Measurements from ENCODE around the gene PGAP2.

PGAP2 gene

DNA sequence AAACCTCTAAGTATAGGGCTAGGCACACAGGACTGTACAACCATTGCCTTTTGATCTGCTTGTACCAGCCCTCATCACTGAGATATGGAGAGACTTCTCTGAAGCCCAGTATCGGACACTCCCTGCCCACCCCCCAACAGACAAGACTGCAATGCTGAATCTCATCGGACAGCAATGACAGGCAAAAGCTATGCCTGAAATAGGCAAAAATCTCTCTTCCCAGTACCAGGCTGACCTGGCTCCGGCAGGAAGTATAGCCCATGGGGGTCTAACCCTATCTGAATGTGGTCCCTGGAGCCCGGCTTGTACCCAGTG is 25.9 kb downstream of the PGAP2 start:
- DNase-seq, result no peak

DNA sequence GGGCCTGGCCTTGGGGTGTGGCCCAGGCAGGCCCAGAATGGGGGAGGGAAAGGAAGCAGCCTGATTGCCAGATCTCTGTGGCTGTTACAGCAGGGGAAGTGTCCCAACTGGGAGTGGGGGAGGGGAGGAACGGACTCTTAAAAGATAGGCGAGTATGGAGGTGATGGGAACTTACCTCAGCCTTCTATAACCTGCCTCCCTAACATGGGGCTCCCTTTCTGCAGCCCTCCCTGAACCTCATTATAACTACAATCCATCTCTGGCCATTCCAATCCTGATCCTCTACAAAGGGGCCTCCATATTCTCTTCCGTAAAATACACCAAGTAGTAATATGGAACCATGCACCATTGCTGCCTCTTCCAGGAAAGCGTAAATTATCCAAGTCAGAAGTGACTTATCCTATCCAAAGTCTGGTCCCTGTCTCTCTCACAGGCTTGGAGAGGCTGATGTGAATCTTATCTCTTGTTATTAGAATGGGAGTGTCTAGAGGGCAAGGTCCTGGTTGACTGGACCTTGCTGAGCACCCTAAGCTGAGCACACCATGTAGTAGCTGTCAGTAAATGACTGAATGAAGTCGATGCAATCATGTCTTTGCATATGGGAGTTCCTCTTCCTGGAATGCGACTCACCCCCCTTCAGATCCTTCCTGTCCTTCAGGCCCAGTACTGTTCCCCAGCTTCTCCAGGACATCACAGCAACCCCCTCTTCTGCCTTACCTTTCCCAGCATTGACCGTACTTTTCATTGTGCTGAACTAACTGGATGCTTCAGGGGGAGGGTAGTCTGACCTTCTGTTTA is 26.5 kb downstream of the PGAP2 start:
- peak; percentile 98 for DNase-seq

DNA sequence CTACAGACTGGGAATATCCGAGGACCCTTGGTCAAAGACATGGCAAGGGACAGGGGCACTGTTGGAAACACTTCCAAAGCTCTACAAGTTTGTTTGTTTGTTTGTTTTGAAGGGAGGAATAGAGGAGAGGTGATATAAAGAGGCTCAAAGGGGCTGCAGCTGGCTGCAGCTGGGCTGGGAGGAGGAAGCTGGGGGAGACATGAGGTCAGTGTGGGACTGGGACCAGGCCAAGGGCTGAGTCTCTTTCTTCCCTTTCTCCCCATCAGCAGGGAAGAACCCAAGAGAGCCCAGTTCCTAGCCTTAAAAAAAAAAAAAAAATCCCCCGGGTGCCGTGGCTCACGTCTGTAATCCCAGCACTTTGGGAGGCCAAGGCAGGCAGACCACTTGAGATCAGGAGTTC is 27.4 kb downstream of the PGAP2 start:
- peak; percentile 54 for DNase-seq

DNA sequence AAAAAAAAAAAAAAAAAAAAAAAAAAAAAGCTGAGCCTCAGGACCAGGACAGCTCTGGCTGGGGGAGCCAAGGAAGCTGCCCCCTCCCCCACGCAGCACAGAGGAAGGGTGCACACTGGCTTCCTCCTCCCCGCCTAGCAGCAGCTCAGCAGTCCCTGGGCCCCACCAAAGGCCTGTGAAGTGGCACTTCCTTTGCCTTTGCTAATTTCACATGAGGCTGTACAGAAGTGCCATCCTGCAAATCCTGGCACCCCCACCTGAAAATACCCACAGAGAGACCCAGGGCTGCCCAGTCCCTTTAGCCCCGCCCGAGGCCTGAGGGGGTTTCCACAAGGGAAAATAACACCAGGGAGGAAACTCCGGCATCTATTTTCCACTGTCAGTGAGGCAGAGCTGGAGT is 28.5 kb downstream of the PGAP2 start:
- DNase-seq, result peak; percentile 77

DNA sequence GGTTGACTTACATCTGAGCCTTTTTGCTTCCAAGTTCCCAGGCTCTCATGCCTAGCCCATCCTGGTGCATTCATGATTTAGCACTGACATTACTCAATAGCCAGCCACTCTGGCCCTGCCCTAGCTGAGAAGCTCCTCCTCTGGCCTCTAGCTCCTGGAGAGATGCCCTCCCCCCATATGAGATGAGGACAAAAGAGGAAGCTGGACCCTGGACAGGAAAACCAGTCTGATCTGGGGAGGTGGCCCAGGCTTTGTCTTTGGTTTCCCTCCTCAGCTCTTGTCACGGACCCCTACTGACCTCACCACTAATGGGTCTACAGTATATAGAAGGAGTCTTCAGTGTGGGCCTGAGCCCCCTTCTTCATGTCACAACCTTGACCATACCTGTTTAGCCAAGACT is 29.4 kb downstream of the PGAP2 start:
- peak; percentile 97 for DNase-seq

DNA sequence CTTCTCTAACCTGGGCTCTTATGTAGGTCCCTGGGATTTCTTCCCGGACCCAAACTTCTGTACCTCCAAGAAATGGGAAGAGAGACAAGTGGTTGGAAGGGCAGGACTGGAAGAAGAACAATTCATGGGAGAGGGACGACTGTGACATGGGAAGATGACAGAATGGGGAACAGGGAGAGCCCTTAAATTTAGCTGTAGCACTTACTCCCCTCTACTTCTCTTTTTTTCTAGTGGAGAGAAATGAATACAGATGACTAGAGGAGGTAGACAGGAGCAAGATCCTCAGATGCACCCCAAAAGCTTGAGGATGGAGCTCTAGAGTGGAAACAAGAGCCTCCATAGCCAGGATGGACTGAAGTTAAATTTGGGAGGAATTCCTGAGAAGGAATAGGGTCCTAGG is 30.1 kb downstream of the PGAP2 start:
- peak; percentile 53 for DNase-seq

DNA sequence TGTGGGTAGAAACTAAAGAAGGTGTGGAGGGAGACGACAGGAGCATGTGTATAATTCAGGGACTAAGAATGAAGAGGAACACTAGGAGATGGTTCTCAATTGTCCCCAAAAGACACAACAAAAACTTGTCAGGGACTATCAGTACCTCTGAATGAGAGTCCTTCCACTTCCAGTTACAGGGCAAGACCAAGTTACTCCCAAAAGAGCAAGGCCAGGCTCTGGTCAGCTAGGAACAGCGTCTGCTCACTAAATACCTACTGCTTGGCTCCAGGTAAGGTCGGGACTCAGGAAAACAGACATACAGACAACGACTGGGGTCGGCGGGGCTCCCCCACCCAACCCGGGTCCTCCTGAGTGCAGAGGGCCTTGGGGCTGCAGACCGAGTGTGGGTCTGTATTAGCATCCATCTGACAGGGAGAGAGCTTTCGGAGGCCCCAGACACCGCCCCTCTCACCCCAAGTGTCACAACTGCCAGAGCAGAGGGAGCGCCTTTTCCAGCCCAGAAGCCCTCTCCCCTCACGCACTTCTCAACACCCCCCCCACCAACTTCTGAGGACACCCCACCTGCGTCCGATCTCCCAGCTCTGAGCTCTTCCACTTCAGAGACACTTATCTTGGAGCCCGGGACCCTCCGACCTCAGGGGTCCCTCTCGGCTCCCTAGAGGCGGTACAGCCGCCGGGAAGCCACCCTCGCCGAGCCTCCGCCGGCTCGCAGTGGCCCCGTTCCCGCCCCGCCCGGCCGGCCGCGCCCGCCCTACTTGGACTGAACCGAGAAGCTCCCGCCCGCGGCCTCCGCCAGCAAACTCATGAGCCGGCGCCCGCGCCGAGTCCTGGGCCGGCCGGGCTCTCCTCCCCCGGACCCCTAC is 31.9 kb downstream of the PGAP2 start:
- peak; percentile 63 for DNase-seq

DNA sequence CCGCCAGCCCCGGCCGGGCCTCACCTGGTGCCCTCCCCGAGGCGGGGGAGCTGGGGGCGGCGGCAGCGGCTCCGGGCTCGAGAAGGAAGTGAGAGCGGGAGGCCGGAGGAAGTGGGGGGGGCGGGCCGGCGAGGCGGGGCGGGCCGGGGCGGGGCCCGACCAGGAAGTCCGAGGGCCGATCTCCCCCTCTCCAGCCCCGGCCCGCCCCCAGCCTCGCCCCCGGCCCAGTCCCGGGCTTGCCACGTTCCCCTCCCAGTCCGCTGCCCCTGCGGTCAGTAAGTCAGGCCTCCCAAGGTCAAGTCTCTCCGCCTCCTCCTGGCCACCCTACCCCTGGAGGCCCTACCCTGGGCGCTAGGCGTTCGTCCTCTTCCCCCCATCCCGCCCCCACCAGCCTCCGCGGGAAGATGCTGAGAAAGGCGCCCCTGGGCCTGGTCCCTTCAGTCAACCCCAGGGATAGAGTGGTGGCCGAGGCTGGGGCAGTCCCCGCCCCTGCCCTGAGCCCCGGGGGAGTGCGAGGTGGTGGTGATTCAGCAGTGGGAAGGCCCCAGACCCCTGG is 32.6 kb downstream of the PGAP2 start, which contains the start of gene RHOG:
RHOG (minus strand) TSS at position 90 of the 556 bp plus-strand sequence. CDS start 12,821 bp downstream, outside the sequence.
- DNase-seq, result peak; percentile 95

DNA sequence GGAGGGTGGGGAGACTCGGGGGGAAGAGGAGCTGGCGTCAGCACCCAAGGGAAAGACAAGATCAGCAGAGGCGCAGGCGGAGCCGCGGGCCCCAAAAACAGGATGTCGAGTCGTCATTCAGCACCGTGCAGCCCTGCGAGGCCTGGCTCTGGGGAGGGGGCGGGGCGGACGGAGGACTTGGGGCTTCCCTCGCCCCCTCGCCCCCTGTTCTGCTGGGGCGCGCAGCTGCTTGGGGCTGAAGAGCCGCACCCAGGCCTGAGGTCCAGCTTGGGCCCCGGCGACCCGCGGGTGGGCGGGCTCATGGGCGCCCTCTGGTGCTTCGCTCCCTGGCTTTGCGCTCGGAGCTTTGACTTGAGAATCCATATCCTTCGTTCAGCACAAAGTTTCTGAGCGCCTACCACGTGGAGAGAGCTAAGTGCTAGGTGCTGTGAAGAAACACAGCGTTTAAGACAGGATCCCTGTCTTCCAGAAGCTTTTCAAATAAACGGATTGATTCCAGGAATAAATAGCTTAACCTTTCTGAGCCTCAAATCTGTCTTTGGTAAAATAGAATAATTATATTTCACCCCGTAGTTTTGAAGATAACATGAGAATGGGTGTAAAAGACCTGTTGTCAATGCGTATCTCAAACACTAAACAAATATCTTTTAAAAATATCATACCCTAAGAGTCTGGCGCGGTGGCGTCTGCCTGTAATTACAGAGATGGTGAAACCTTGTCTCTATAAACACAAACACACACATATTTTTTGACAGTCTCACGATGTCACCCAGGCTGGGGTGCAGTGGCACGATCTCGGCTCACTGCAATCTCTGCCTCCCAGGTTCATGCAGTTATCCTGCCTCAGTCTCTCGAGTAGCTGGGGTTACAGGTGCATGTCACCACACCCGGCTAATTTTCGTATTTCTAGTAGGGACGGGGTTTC is 33.3 kb downstream of the PGAP2 start:
- DNase-seq, result no peak

DNA sequence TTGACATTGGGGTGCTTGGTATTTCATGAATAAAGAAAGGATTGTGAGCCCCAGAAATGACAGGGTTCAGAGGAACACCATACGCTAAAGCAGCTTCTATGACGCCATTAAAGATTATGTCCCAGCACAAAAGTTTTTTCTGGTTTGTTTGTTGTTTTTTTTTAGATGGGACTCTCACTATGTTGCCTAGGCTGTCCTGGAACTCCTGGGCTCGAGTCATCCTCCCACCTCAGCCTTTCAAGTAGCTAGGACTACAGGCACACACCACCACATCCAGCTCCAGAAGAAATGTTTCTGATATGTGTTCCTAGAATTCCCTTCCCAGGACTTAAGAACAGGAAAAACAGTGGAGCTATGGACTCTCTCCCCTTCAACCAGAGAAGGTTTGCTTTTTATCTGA is 35.0 kb downstream of the PGAP2 start:
- no peak for DNase-seq

DNA sequence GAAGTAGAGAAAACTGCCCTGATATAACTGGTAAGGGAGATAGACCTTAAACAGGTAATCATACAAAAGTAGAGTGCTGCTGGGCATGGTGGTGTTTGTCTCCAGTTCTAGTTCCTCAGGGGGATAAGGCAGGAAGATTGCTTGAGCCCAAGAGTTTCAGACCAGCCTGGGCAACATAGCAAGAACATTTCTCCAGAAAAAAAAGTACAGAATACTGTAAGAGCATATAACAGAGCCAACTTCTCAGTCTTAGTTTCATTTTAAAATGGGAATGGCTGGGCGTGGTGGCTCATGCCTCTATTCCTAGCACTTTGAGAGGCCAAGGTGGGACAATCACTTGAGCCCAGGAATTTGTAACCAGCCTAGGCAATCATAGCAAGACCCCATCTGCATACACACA is 36.9 kb downstream of the PGAP2 start:
- no peak for DNase-seq

DNA sequence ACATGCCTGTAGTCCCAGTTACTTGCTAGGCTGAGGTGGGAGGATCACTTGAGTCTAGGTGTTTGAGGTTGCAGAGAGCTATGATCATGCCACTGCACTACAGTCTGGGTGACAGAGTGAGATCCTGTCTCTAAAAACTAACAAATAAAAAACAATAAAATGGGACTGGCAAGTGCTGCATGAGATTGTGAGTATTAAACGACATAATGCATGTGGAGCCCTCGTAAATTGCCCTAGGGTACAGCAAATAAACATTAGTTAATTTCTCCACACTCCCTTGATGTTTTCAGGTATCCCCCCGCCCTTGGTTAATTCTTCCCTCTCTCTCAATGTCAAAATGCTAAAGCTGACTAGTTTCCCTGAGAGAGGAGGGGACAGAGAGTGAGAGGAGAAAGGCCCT is 37.3 kb downstream of the PGAP2 start:
- DNase-seq, result no peak

DNA sequence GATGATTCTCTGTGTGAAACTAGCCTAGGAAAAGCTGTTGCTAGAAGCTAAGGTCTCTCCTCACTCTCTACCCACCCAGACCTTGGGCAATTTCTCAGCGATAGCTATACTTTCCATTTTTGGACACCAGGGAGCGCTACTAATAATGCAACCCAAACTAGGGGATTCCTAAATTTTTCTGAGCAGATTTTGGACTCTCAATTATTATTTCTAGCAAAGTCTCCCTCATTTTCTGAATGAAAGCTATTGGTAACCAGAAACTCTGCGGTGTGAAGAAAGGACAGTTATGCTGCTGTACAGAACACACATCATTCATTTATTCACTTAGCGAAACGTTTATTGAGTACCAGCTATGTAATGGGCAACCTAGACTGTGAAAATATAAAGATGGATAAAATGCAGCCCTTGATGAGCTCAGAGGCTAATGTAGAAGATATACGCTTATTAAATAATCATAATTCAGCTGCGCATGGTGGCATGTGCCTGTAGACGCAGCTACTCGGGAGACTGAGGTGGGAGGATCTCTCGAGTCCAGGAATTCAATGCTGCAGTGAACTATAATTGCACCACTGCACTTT is 41.0 kb downstream of the PGAP2 start:
- DNase-seq, result peak; percentile 83

DNA sequence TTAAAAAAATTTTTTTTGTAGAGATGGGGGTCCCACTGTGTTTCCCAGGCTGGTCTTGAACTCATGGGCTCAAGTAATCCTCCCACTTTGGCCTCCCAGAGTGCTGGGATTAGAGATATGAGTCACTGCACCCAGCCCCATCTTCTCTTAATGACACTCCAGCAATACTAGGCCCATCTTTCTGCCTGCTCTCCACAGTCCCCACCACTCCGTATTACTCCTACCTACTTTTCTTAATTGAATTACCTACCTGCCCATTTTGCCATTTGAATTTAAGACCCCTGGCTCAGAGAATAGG is 45.1 kb downstream of the PGAP2 start:
- no peak for DNase-seq

DNA sequence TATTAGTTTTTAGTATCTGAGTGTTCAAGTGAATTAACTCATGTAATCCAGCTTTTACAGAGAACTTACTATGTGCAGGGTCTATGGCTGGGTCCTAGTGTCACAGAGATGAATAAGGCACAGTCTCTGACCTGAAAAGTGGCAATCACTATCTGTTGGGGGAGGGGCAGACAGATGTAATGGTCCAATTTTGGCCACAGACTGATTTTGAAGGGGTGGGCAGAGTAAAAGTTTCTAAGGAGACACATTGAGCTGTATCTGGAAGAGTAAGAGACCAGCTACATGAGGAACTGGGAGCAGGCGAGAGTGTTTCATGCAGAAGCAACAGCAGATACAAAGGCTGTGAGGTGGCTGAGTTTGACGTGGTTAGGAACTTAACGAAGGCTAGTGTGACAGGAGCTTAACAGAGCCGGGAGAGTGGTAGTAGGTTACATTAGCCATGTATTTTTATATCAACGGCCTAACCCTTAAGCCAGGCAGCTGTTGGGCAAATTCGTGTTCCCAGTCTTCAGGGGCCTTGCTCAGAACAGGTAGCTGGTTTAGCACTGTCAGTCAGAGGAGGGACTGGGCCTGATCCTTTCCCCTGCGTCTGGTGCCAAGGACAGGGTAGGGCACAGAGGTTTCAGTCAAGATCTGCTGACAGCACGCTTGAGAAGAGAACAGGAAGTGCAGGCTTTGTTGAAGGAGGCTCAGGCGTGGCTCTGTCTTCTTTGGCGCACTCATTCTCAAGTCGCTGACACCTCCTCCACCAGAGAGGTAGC is 45.7 kb downstream of the PGAP2 start:
- peak; percentile 90 for DNase-seq

DNA sequence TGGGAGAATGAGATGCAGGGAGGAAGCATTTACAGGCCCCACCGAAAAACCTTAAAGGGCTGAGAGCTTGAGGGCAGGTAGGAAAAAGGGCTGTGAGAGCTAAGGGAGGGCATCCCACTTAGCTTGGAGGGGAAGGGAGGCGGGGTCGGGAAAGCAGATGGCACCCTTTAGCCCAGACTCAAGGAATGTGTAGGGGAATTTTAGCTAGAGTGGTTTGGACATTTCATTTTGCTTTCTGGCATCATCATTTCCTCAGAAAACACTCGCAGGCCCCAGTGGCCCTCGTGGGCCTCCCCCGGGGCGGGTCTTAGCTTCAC is 46.3 kb downstream of the PGAP2 start:
- no peak for DNase-seq

DNA sequence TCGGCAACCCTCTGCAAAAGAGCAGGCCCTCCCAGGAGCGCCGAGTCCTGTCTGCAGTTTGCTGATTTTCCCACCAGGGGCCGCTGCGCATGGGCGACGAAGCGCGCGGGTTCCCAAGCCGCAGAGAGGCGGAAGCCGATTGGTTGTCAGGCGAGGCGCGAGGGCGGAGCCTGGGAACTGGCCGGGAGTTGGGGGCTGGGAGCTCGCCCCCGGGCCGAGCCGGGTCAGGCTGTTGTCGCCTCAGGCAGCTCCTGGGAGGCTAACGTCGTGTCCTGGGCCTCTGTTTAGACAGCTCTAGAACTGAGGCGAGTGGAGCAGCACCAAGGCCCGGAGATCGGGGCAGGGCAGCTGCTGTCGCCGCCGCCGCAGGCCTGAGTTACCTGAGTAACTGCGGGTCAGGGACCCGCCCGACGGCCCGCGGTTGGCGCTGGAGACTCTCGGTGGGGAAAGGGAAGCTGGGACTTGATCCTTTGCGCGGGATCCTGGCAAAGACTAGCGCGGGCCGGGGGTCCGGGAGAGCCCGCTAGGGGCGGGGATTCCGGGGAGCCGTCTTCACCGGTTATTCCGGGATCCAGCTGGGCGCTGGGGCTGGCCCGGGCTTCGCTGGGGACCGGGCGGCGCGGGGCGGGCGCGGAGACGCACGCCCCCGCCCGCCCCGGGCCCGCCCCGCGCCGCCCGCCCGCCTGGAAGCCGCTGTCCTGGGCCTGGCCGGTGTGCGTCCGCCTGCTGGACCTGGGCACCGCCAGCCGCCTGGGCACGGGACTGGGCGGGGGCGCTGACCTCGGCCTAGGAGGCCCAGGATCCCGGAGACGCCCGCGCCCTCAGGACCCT is 46.8 kb downstream of the PGAP2 start, which contains the start of gene STIM1:
STIM1 (plus strand) TSS at position 688 of the 831 bp plus-strand sequence. CDS start 607 bp downstream, outside the sequence.
- peak; percentile 98 for DNase-seq

DNA sequence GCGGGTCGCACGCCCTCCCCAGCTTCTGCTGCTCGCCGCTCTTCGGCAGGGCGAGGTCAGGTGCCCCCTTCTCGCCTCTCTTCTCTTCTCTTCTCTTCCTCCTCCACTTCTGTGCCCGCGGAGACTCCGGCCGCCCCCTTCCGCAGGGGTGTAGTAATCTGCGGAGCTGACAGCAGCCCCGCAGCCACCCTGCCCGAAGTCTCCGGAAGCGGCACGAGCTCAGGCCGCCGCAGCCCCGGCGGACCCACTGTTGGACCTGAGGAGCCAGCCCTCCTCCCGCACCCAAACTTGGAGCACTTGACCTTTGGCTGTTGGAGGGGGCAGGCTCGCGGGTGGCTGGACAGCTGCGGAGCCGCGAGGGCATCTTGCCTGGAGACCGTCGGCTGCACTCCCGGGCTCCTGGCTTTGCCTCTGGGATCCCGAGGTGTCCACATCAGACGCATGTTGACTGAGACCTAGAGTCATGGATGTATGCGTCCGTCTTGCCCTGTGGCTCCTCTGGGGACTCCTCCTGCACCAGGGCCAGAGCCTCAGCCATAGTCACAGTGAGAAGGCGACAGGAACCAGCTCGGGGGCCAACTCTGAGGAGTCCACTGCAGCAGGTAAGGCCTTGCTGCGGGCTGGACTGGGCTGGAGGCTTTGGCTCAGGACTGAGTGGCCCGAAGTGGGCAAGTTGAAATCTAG is 47.6 kb downstream of the PGAP2 start:
- peak; percentile 84 for DNase-seq

DNA sequence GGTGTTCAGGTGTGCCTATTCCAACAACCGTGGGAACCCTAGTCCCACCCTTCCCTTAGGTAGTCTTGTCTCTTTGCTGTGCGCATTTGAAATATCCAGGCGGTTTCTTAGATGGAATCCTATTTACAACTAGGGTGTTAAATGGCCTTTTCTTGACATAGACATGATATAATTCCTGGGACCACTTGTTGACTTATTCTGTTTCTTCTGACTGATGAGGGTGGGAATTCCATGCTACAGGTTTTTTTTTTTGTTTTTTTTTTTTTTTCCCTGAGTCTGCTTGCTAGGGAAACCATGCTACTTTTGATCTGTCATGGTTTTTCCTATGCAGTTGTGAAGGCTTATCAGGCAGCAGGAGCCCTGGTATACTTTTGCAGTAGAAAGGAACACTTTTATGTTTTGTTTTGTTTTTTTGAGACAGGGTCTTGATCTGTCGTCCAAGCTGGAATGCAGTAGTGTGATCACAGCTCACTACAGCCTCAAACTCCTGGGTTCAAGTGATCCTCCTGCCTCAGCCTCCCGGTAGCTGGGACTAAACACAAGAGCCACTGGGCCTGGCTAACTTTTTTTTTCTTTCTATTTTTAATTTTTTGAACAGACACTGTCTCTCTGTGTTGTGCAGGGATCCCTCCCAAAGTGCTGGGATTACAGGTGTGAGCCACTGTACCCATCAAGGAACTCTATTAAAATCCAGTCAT is 48.6 kb downstream of the PGAP2 start:
- peak; percentile 32 for DNase-seq

DNA sequence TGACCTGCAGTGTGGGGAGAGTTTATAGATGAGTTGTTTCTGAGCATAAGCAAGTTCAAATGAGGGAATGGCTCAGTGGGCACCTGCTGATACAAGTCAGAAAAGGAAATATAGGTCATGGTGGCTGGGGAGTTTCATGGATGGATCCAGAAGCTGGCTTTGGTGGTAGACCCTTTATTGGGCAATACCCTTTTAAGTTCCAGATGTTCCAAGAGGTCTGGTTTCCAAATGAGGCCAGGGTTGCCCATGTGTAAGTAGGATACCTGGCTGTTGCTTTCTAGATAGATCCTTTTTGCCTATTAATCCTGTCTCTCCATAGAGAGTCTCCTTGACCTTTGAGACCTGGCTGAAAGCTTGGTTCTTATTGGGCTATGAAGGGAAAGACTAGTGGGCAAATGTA is 49.3 kb downstream of the PGAP2 start:
- DNase-seq, result no peak

All from hematopoietic multipotent progenitor cell treated with erythropoietin and hydrocortisone succinate and interleukin-3 and kit ligand, for 4 days (in vitro differentiated cells).